Measurements from ENCODE around the gene OR8G5. TPM values are rescaled to one million over a fixed set of nuclear protein-coding genes. Genes with fewer than 3 reads are reported as not detected.
"Not testable (repeated sequence)": the region's sequence is repeated elsewhere in the genome, so short reads cannot be mapped to it uniquely, and the experiment has no call there.

Gene OR8G5, protein sequence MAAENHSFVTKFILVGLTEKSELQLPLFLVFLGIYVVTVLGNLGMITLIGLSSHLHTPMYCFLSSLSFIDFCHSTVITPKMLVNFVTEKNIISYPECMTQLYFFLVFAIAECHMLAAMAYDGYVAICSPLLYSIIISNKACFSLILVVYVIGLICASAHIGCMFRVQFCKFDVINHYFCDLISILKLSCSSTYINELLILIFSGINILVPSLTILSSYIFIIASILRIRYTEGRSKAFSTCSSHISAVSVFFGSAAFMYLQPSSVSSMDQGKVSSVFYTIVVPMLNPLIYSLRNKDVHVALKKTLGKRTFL
- total RNA-seq: not detected
- long read RNA-seq: 0 reads

DNA sequence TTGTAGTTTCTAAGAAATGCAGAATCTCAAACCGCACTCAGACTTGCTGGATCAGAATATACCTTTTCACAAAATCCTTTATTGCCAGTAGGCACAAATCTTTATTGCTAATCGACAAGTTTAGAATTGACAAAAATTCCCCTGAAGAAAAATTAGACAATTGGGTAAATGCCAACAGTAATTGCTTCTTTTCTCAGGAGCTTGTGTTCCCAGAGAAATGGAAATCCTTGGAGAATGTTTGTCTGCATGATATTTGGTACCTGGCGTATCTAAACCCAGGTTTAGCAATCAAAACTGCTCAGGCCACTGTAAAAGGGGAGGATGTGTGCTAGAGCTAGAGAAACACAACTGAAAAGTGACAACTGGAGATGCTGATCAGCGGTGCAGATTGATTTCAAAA lies at the start of gene OR8G5:
Gene OR8G5, plus strand, starts transcription at position 301 of the 400 bp plus-strand sequence. CDS start 8,556 bp downstream, outside the sequence.
- no peak for DNase-seq
- intact Hi-C loops (cut with DNase I): no loop called here
- no peak for ATAC-seq (ENCODE audit: poor library complexity)

DNA sequence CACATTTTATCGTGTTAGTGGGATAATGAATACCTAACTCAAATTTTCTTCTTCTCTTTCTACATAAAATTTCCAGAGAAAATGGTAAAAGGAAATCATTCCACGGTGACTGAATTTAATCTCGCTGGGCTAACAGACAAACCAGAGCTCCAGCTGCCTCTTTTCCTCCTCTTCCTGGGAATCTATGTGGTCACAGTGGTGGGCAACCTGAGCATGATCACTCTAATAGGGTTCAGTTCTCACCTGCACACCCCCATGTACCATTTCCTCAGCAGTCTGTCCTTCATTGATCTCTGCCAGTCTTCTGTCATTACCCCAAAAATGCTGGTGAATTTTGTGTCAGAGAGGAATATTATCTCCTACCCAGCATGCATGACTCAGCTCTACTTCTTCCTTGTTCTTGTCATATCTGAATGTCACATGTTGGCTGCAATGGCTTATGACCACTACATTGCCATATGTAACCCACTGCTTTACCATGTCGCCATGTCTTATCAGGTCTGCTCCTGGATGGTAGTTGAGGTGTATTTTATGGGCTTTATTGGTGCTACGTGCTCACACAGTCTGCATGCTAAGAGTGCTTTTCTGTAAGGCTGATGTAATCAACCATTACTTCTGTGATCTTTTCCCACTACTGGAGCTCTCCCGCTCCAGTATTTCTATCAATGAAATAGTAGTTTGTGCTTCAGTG lies 48.9 kb upstream of the OR8G5 start:
- ATAC-seq (ENCODE audit: poor library complexity) (no peak), DNase-seq (no peak)
- intact Hi-C loops (cut with DNase I): no loop called here

DNA sequence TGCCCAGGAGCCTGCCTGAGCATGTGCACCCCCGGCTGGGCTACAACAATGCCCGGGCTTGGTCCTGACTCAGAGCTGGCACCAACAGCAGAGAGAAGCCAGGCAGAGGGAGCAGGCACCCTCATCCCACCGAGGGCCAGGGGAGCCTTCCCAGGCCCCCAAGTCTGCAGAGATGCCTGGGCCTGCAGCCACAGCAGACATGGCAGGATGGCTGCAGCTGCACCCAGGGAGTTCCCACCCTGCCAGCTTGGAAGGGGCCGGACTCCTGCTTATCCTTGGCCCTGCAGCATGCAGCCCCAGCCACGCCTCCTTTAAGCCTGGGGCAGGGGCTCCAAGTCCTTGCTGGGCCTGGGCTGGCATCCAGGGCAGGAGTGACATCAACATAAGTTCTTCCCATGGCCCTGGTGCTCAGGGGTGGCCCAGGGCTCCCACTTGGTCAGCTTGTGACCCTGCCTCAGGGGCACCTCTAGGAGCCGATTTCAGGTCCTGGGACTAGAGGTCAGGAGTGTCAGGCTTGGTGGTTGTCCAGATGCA lies 46.3 kb upstream of the OR8G5 start:
- DNase-seq: no peak
- intact Hi-C loops (cut with DNase I): no loop called here
- no peak for ATAC-seq (ENCODE audit: poor library complexity)

DNA sequence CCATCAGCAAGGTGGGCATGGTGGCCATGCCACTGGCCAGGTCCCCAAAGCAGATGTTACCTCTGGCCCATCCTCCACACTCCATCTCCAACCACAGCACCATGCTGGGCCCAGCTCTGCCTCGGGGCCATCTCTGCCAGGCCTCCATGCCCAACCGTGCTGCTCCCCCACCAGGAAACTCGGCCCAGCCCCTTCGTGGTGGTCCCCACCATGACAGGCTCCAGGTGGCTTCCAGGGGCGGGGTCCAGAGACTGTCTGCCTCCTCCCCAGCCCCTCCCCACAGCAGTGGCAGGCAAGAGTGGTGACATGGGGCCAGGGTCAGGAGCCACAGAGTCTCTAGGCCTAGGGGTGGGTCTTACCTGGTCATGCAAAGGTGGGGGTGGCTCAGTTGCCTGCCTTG lies 45.8 kb upstream of the OR8G5 start:
- ATAC-seq (ENCODE audit: poor library complexity): no peak
- intact Hi-C loops (cut with DNase I): no loop called here
- no peak for DNase-seq

DNA sequence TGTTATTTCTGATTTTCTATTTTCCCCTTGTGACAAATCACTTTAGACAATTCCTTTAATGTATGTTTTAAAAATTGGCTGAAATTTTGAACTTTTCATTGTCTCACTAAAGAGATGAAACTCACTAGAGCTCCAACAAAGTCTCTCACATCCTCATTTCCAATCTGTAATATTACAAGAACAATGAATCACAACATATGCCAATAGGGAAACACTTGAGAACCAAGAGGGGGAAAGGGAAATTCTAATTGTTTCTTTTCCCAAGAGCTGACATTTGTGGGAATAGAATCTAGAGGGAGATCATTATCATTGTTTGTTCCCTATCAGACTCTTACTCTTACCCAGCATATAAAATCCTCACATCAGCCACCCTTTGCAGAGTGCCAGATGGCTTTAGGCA lies 44.9 kb upstream of the OR8G5 start:
- DNase-seq: no peak
- ATAC-seq (ENCODE audit: poor library complexity): no peak
- intact Hi-C loops (cut with DNase I): no loop called here

DNA sequence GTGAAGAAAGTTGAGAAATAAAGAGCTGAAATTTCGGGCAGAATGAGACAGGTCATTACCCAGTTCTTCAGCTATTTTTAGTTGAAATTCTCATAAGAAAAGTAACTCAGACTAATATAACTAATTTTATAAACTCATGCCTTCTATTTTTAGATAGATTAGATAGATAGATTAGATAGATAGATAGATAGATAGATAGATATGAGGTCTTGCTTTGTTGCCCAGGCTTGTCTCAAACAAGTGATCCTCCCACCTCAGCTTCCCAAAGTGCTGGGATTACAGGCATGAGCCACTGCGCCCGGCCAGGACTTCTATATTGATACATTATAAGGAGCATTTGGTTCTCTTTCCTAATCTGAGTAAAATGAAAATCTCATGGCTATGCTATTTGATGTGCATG lies 42.1 kb upstream of the OR8G5 start:
- intact Hi-C loops (cut with DNase I): no loop called here
- DNase-seq (no peak), ATAC-seq (ENCODE audit: poor library complexity) (no peak)

DNA sequence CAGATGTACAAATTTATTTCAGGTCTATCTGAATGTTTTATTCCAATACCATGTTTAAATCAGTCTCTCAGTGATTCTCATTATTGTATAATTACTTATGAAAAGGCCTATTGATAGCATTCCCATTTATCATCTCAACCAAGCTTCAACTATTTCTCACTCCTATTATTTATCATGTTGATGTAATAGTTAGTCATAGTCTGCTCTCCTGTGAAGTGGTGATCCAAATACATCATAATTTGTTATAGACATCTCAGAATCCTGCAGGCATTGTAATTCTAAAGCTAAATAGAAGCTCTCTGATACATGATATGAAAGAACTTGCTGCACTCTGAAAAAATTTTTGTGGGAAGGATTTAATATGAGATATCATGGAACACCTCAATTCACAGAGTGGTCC lies 37.0 kb upstream of the OR8G5 start:
- intact Hi-C loops (cut with DNase I): no loop called here
- no peak for ATAC-seq (ENCODE audit: poor library complexity)
- DNase-seq: no peak

DNA sequence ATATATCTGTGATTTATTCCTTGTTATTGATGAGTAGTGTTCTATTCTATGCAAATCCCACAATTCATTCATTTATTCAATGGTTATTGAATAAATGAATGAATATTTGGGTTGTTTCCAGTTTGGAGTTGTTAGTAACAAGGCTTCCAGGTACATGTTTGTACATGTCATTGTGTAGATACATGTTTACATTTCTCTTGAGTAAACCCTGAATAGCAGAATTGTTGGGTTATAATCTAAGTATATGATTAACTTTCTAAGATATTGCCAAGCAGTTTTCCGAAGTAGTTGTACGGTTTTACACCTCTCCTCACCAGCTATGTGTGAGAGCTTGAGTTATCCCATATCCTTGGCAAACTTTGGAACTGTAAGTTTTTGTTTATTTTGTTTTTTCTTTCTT lies 33.8 kb upstream of the OR8G5 start:
- ATAC-seq (ENCODE audit: poor library complexity) (no peak), DNase-seq (no peak)
- intact Hi-C loops (cut with DNase I): no loop called here

DNA sequence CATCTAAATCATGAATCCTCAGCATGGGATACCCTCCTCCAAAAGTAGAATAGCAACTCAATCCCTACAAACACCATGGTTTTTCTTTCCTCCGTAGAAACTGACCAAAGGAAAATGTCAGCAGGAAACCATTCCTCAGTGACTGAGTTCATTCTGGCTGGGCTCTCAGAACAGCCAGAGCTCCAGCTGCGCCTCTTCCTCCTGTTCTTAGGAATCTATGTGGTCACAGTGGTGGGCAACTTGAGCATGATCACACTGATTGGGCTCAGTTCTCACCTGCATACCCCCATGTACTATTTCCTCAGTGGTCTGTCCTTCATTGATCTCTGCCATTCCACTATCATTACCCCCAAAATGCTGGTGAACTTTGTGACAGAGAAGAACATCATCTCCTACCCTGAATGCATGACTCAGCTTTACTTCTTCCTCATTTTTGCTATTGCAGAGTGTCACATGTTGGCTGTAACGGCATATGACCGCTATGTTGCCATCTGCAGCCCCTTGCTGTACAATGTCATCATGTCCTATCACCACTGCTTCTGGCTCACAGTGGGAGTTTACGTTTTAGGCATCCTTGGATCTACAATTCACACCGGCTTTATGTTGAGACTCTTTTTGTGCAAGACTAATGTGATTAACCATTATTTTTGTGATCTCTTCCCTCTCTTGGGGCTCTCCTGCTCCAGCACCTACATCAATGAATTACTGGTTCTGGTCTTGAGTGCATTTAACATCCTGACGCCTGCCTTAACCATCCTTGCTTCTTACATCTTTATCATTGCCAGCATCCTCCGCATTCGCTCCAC lies 31.4 kb upstream of the OR8G5 start:
- DNase-seq; intact Hi-C loops (cut with DNase I): not testable (repeated sequence)
- ATAC-seq (ENCODE audit: poor library complexity): peak; percentile 39

DNA sequence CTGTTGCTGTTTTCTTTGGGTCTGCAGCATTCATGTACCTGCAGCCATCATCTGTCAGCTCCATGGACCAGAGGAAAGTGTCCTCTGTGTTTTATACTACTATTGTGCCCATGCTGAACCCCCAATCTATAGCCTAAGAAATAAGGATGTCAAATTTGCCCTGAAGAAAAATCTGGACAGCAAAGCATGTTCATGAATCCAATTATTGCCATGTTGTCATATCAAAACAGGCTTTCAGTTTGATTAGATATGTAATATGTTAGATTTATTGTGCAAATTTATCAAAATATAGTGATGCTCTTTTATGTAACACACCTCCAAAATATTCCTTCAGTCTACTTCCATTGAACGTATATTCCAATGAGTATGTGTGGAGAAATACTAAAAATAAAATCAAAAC lies 30.7 kb upstream of the OR8G5 start:
- ATAC-seq (ENCODE audit: poor library complexity): no peak
- DNase-seq: no peak
- intact Hi-C loops (cut with DNase I): no loop called here

DNA sequence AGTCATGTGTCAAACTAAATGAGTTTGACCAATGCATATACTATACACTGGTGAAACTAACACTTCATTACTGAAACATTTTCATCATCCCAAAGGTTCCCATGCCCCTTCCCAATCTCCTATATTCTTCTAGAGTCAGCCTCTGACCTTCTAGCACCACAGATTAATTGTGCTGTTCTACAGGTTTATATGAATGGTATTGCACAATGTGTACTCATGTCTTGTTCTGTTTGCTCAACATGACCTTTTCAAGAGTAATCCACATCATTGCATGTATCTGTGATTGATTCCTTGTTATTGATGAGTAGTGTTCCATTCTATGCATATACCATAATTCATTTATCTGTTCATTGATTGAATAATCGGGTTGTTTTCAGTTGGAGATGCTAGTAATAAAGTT lies 22.8 kb upstream of the OR8G5 start:
- ATAC-seq (ENCODE audit: poor library complexity): no peak

DNA sequence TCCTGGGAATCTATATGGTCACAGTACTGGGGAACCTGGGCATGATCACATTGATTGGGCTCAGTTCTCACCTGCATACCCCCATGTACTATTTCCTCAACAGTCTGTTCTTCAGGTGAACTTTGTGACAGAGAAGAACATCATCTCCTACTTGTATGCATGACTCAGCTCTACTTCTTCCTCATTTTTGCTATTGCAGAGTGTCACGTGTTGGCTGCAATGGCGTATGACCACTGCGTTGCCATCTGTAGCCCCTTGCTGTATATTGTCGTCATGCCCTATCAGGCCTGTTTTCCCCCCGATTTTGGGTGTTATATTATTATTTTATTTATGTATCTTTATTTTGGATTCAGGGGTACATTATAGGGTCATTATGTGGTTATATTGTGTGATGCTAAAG lies 17.7 kb upstream of the OR8G5 start:
- intact Hi-C loops (cut with DNase I): no loop called here
- ATAC-seq (ENCODE audit: poor library complexity) (no peak), DNase-seq (no peak)

More for the DNA sequence above, 22.8 kb upstream of the OR8G5 start:
- intact Hi-C loops (cut with DNase I): no loop called here
- no peak for DNase-seq

DNA sequence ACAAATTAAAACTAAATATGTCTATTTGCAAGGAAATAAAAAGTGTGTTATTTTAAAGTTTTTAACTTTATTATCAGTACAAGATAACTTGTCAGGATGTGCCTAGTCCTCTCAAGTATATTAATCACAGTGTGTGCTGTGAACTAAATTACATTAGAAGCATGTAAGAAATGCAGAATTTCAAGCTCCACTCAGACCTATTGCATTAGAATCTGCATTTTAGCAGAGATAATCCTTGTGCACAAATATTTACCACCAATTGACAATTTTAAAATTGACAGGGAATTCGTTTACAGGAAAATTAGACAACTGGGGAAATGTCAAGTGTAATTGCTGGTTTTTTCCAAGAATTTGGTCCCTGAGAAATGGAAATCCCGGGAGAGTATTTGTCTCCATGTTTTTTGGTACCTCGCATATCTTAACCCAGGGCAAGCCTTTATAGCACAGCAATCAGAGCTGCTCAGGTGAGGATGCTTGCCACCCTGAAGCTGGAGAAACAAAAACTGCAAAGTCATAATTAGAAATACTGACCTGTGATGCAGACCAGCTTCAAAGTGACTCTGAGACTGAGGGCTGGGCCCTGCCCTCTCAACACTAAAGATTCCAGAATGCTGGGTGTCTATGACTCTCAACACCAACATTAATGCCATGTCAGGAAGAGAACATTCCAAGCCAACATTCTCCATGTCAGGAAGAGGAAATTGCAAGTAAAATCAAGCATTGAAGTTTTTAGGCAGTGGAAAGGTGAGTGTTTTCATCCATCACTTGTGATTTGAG lies 15.4 kb upstream of the OR8G5 start, which contains the start of gene OR8G1:
Gene OR8G1, plus strand, starts transcription at position 475 of the 777 bp plus-strand sequence. CDS start 8,581 bp downstream, outside the sequence.
- ATAC-seq (ENCODE audit: poor library complexity): no peak
- intact Hi-C loops (cut with DNase I): no loop called here

DNA sequence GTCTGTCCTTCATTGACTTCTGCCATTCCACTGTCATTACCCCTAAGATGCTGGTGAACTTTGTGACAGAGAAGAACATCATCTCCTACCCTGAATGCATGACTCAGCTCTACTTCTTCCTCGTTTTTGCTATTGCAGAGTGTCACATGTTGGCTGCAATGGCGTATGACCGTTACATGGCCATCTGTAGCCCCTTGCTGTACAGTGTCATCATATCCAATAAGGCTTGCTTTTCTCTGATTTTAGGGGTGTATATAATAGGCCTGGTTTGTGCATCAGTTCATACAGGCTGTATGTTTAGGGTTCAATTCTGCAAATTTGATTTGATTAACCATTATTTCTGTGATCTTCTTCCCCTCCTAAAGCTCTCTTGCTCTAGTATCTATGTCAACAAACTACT lies 6.3 kb upstream of the OR8G5 start:
- ATAC-seq (ENCODE audit: poor library complexity); DNase-seq; intact Hi-C loops (cut with DNase I): not testable (repeated sequence)

More for the DNA sequence above, 15.4 kb upstream of the OR8G5 start, which contains the start of gene OR8G1:
- no peak for DNase-seq

DNA sequence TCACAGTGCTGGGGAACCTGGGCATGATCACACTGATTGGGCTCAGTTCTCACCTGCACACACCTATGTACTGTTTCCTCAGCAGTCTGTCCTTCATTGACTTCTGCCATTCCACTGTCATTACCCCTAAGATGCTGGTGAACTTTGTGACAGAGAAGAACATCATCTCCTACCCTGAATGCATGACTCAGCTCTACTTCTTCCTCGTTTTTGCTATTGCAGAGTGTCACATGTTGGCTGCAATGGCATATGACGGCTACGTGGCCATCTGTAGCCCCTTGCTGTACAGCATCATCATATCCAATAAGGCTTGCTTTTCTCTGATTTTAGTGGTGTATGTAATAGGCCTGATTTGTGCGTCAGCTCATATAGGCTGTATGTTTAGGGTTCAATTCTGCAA lies 8.9 kb downstream of the OR8G5 start:
- DNase-seq; ATAC-seq (ENCODE audit: poor library complexity); intact Hi-C loops (cut with DNase I): not testable (repeated sequence)

DNA sequence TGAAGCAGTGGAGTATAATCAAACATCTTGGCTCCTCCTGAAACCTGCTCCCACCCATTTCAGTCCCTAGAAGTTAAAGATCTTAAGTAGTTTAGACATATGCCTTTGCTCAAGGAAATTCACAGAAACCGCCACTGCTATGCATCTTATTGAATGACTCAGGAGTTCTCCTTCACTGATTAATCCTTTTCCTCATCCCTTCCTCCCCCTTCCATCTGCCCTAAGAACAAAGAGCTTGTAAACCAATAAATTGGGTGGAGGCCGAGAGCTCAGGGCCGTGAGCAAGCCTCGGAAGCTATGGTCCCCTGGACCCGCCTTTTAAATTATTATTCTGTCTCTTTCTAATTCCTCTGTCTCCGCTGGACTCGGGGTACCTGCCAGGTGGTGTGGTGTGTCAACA lies 14.7 kb downstream of the OR8G5 start:
- DNase-seq; ATAC-seq (ENCODE audit: poor library complexity); intact Hi-C loops (cut with DNase I): not testable (repeated sequence)

DNA sequence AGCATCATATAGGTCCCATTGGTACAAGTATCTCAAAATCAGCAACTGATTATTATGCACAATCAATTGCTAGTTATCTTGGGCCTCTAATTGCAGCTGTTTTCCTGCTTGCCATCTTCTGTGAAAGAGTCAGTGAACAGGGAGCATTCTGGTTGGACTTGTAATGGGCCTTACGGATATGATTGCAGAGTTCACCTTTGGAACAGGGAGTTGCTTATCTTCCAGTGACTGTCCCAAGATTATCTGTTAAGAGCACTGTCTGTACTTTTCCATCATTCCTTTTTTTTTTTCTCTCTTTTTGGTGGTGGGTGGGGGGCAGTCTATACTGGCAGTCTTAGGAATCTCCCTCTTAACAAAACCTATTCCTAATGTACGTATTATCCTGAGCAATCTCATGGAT lies 17.8 kb downstream of the OR8G5 start:
- intact Hi-C loops (cut with DNase I): no loop called here
- DNase-seq (no peak), ATAC-seq (ENCODE audit: poor library complexity) (no peak)

DNA sequence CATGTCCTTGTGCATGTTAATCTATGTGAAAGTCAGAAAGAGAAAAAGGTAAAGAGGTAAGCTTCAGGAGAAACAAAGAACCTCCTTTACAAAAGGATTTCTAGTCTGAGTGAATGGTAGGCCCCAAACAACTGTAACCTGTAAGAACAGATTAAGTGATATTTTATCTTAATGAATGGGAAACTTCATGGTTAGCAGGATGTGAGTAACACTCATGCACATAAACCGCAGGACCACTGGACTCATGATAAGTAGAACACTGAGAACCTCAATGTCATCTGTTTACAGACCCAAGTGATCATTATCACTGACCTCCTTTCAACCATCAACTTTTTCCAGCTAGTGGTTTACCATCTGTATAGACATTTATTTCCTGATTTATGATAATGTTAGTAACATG lies 19.9 kb downstream of the OR8G5 start:
- ATAC-seq (ENCODE audit: poor library complexity) (no peak), DNase-seq (no peak)
- intact Hi-C loops (cut with DNase I): no loop called here
